Transverse colon (tissue), 4 donors: ENCODE measurements around the gene TREM2.

Experiments used
- CTCF ChIP-seq, 5 experiments: fragments of 200-600 bp in 3 of 5; fragments of 450-650 bp in 2 of 5; sonication (generic) in 3 of 5; IDR thresholded peaks; 1 replicate in 2 of 5; 2 replicates in 3 of 5; pipeline ENCODE4 v1.5.1; 2016 to 2017; ENCODE audit warnings: antibody characterized with exemption in 5 of 5, inconsistent platforms in 3 of 5, mild to moderate bottlenecking in 2 of 5, moderate library complexity in 1 of 5
- POLR2A ChIP-seq: fragments of 450-650 bp; IDR thresholded peaks from one replicate; pipeline ENCODE4 v1.6.1; 2016; ENCODE audit warnings: antibody characterized with exemption, mild to moderate bottlenecking, moderate library complexity
- POLR2AphosphoS5 ChIP-seq, 3 donors: sonication (generic); formaldehyde crosslinking; IDR thresholded peaks; one replicate each; pipeline ENCODE4 v1.6.1; 2016; ENCODE audit warnings: antibody characterized with exemption in 3 of 3

- no peak for TF ChIP-seq CTCF (IDR thresholded peaks at IDR 0.05)
- no peak for TF ChIP-seq POLR2AphosphoS5 (IDR thresholded peaks at IDR 0.05)
- TF ChIP-seq POLR2A = no peak
Observed at GRCh38 chr6:41156001-41156400, 6.9 kb downstream of the TREM2 start.
